Osteocyte (in vitro differentiated cells): ENCODE measurements around the gene MAPK11. TPM values are rescaled to one million over a fixed set of nuclear protein-coding genes. Genes with fewer than 3 reads are reported as not detected.
A peak's percentile ranks its signal among the peaks of the same experiment; 100 is the strongest.

Experiments used
- DNase-seq: peaks from one replicate; pipeline ENCODE4 v3.0.0; 2021; ENCODE audit warnings: mixed read lengths; ENCODE audit not compliant: unreplicated experiment; ENCODE audit errors: extremely low spot score
- H3K27ac Mint-ChIP-seq: one replicate; pipeline ENCODE4 v1.8.0; 2021; ENCODE audit warnings: mild to moderate bottlenecking, mixed read lengths; ENCODE audit not compliant: unreplicated experiment
- H3K27me3 Mint-ChIP-seq: one replicate; pipeline ENCODE4 v1.8.0; 2021; ENCODE audit warnings: mixed read lengths; ENCODE audit not compliant: unreplicated experiment
- H3K36me3 Mint-ChIP-seq: one replicate; pipeline ENCODE4 v1.8.0; 2021; ENCODE audit warnings: mixed read lengths; ENCODE audit not compliant: unreplicated experiment
- H3K4me1 Mint-ChIP-seq: one replicate; pipeline ENCODE4 v1.8.0; 2021; ENCODE audit warnings: mixed read lengths; ENCODE audit not compliant: unreplicated experiment
- H3K4me3 Mint-ChIP-seq: one replicate; pipeline ENCODE4 v1.8.0; 2021; ENCODE audit warnings: mild to moderate bottlenecking, moderate library complexity, mixed read lengths; ENCODE audit not compliant: unreplicated experiment
- H3K9me3 Mint-ChIP-seq: one replicate; pipeline ENCODE4 v1.8.0; 2021; ENCODE audit warnings: mixed read lengths; ENCODE audit not compliant: unreplicated experiment
- CTCF ChIP-seq: fragments of 200-600 bp; sonication (generic); IDR thresholded peaks from 2 replicates; pipeline ENCODE4 v1.5.0; 2021; ENCODE audit warnings: antibody characterized with exemption, mild to moderate bottlenecking, moderate library complexity
- total RNA-seq: library from RNA; stranded (reverse); gene quantifications from 2 replicates; pipeline ENCODE4 v1.2.1, GENCODE V29; 2021

MAPK11 gene
- total RNA-seq, 1 donor from 2014 or later = 6.4 TPM

- Mint-ChIP-seq H3K4me3 (no peak overlapping the region), H3K4me1 (peaks cover 19% of the 10 kb centered on the region), H3K36me3 (no peaks in the 10 kb centered on the region), H3K27me3 (no peaks in the 10 kb centered on the region), H3K27ac (no peak overlapping the region), H3K9me3 (no peaks in the 10 kb centered on the region)
- TF ChIP-seq CTCF = no peak
- no peak for DNase-seq
These were observed 40.8 kb upstream of the MAPK11 start for GRCh38 chr22:50310949-50311444.

DNA sequence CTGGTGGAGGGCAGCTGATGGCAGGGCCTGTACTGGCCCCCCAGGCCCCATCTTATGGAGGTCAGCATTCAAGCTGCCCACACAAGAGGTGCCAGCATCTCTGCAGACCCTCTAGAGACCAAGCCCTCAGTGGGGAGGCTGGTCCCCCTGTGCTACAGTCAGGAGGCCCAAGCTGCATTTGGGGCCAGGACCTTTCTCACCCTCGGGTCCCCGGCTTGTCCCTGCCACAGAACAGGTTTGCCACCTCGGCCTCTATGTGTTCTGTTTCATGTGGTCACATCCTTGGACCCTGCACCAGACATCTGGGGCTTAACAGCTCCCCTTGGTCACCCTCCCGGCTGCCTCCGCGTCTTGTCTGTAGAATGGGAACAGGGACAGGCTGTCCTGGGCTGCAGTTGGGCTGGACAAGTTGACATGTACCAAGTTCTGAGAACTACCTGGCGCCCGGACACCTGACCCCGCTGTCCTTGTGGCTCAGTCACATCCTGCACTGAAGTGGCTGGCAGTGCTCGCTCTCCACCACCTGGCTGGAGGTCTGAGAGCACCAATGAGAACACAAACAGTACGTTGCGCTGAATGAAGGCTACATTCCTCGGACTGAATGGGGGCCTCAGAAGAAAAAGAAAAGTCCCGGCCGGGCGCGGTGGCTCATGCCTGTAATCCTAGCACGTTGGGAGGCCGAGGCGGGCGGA is 40.0 kb upstream of the MAPK11 start:
- H3K4me1 Mint-ChIP-seq = peaks cover 26% of the 10 kb centered on the region
- no peak for DNase-seq
- no peaks in the 10 kb centered on the region for H3K36me3 Mint-ChIP-seq
- TF ChIP-seq CTCF = no peak
- no peak overlapping the region for H3K4me3 Mint-ChIP-seq
- peak overlapping the region; percentile 52 for H3K27ac Mint-ChIP-seq
- H3K27me3 Mint-ChIP-seq = no peaks in the 10 kb centered on the region
- no peaks in the 10 kb centered on the region for H3K9me3 Mint-ChIP-seq

DNA sequence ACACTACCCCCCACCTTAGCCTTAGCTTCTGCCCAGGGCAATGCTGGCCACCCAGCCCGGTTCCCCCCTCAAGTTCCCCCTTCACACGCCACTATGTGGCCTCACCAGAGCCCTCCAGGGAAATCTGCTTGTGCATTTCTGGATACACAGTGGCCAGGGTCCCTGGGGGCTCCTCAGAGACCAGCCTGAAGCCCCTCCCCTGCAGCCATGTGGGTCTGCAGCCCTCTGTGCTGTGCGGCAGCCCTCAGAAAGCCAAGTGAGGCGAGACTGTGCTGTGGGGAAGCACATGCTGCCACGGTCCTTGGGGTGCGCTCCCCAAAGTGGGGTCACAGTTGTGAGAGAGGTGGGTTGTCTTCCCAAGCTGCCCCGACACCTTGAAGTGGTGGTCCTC is 39.4 kb upstream of the MAPK11 start:
- DNase-seq = no peak
- no peaks in the 10 kb centered on the region for H3K9me3 Mint-ChIP-seq
- peak overlapping the region; percentile 90 for H3K27ac Mint-ChIP-seq
- H3K4me3 Mint-ChIP-seq = no peak overlapping the region
- no peaks in the 10 kb centered on the region for H3K27me3 Mint-ChIP-seq
- H3K36me3 Mint-ChIP-seq = no peaks in the 10 kb centered on the region
- peaks cover 31% of the 10 kb centered on the region for H3K4me1 Mint-ChIP-seq
- no peak for TF ChIP-seq CTCF

DNA sequence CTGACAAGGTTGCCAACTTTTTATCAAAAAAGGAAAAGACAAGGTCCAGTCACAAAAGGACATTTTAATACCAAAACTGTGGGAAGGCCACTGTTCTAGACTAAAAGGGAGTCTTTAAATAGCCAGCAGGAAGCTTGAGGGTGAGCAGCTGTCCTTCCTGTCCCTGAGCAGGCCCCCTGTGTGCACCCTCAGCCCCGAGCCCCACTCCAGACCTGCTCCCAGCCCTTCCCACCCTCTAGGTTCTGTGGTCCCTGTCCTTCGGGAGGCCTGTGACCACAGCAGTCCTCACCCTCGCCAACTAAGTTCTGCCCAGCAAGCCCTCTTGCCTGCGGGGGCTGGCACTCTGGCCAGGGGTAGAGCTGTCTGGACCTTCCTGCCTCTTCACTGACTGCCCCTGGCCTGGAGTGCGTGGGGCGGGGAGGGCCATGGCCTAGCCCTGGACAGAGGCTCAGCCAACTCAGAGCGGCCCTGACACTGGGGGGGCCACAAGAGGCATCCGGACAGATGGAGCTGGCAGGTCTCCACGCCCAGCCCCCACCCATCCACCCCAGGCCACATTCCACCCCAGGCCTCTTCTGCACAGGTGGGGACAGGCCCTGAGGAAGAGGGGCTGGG is 38.9 kb upstream of the MAPK11 start:
- Mint-ChIP-seq H3K27me3 (no peaks in the 10 kb centered on the region), H3K36me3 (no peaks in the 10 kb centered on the region), H3K27ac (peak overlapping the region; percentile 90), H3K4me1 (peaks cover 36% of the 10 kb centered on the region), H3K4me3 (peak overlapping the region; percentile 61), H3K9me3 (no peaks in the 10 kb centered on the region)
- TF ChIP-seq CTCF = no peak
- DNase-seq = no peak

DNA sequence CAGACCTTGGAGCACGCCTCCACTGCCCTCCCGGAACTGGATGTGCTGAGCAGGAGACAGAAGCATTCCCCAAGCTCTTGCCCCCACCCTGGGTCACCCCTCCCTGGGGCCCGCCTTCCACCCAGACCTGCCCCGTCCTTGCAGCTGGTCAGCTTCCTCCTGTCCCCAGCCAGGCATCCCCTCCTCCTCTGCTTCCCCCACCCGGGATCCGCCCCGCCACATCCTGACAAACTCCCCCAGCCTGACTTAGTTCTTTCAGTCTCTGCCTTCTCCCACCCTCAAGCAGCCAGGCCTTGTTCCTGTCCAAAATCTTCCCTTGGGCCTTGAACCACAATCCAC is 38.4 kb upstream of the MAPK11 start:
- no peak for TF ChIP-seq CTCF
- peak overlapping the region; percentile 61 for H3K4me3 Mint-ChIP-seq
- no peaks in the 10 kb centered on the region for H3K27me3 Mint-ChIP-seq
- DNase-seq = no peak
- H3K27ac Mint-ChIP-seq = peak overlapping the region; percentile 90
- H3K36me3 Mint-ChIP-seq = no peaks in the 10 kb centered on the region
- H3K9me3 Mint-ChIP-seq = no peaks in the 10 kb centered on the region
- H3K4me1 Mint-ChIP-seq = peaks cover 41% of the 10 kb centered on the region
